Hematopoietic multipotent progenitor cell treated with erythropoietin and hydrocortisone succinate and interleukin-3 and kit ligand, for 4 days (in vitro differentiated cells): ENCODE measurements around the gene OR56A3.

ENCODE experiments used
- DNase-seq: peaks from one replicate; pipeline ENCODE4 v3.0.0-alpha.2; 2015

OR56A3 gene

DNA sequence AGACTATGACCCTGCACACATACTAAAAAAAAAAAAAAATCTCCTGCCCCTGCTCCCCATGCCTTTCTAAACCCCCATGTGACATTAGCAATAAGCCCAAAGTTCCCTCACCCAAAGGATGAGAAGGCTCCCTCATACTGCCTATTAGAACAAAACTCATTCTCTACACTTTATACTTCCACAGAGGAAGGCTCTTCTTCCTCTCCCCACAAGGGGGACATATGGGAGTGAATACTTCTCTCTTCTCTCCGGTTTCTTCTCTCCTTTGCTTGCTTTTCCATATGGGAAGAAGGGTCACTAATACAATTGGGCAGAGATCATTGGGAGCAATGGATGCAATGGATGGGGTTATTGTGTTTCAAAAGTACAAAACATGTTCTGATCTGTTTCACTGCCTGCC, 41.4 kb downstream of the OR56A3 start:
- no peak for DNase-seq

DNA sequence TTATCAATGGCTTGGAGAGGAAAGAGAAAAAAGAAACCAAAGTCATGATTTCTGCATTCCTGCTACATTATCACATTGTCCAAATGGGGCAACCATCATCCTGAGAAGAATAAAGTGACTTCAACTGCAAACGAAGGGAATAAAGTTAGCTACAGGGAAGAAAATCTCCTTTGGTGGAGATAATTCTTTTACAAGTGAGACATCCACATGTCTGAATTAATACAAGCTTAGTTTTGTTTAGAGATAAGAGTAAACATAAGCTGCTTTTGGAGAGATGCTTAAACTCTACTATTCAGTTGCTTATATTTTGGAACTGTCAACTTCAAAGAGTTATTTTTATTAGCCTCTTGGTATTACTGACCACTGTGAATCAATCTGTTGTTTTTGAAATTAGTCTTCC, 44.8 kb downstream of the OR56A3 start, which contains the start of gene OR52L1:
Gene OR52L1 (minus strand): TSS at position 101 of the 400 bp plus-strand sequence. CDS start 55 bp downstream, at position 46.
- DNase-seq, result no peak

- no peak for DNase-seq
Observed at GRCh38 chr11:5989203-5989602, 47.2 kb downstream of the OR56A3 start.

DNA sequence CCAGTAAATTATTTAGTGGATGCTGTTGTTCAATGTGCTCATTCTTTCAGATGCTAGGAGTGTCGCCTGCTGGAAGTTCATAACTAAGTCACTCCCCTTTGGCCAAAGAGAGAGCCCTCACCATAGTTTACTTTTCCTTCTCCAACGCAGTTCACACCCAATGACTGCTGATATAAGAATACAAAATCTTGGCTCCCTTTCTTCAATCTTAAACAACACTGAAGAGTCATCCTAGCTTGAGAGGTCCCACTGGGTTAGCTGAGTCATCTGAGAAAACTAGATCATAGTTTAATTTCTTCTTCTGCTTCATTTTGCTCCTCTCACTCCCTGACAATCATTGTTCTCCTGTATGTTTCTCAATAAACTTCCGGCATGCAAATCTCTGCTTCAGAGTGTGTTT, 50.1 kb downstream of the OR56A3 start:
- no peak for DNase-seq

DNA sequence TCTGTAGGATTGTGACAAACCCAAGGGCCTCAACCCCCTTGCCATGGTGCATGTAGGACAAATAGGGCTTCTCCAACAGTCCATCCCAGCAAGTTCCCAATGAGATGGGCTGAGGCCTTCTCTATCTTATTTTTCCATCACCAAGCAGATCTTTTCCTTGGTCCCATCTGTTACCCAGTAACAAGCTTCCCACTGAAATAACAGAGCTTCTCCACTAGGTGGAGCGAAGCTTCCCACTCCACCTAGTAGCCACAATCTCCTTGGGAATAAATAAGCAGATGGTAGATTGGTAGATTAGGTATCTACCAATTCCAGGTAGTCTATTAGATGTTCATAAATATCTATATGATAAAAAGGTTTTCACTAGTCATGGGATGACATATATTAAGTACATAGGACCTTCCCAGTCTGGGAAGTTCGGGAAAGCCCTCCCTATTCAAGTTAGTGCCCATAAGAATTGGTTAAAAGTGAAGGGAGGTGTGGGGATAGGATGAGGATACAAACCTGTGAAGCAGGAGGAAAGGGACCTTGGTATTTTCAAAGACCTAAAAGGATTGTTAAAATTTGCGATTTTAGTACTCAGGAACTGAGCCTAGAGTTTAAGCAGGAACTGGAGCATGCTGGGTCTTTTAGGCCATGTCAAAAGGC, 50.7 kb downstream of the OR56A3 start:
- peak; percentile 32 for DNase-seq

GRCh38 chr11:5994791-5995190, 52.7 kb downstream of the OR56A3 start:
- DNase-seq, result no peak
